Gastrocnemius medialis (tissue), 4 donors: ENCODE results near the gene DNTTIP2.

Source experiments
- CTCF ChIP-seq, 5 experiments: fragments of 450-650 bp in 3 of 5; fragments of 200-600 bp in 2 of 5; sonication (generic) in 2 of 5; IDR thresholded peaks in 4 of 5; conservative IDR thresholded peaks in 1 of 5; 1 replicate in 4 of 5; 2 replicates in 1 of 5; pipeline ENCODE4 v1.5.1; 2016 to 2019; ENCODE audit warnings: antibody characterized with exemption in 5 of 5, mild to moderate bottlenecking in 3 of 5, moderate library complexity in 3 of 5
- POLR2A ChIP-seq, 2 donors: fragments of 450-650 bp; IDR thresholded peaks; one replicate each; pipeline ENCODE4 v1.6.1; 2017; ENCODE audit warnings: antibody characterized with exemption in 2 of 2, mild to moderate bottlenecking in 2 of 2, moderate library complexity in 2 of 2

DNA sequence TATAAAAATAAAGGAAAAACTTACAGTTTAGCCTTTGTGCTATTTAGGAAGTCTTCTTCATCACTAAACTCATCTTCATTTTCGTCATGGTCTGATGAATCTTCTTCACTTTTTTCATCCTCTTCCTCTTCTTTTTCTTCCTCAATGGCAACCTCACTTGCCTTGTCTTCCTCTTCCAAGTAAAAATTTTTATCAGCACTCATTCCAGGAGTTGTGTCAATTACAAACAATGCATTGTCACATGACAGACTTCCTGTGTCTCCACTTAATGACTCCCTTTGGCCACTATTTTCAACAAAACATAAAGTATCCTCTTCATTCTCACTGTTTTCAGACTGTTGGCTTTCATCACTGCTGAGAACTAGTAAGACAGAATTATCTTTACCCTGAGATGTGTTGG lies 2.8 kb downstream of the DNTTIP2 start:
- no peak for TF ChIP-seq CTCF (IDR thresholded peaks at IDR 0.05 in 4 of 5, conservative IDR thresholded peaks at IDR 0.05 in 1 of 5)
- TF ChIP-seq POLR2A (IDR thresholded peaks at IDR 0.05), result no peak
